Eye (tissue), 1 donor: ENCODE results near the gene STX17.

Source experiments
- DNase-seq: peaks from one replicate; pipeline ENCODE4 v3.0.0-alpha.2; 2015

STX17 gene

GRCh38 chr9:99911600-99911999 is 5.1 kb downstream of the STX17 start:
- no peak for DNase-seq

GRCh38 chr9:99916650-99917049 is 10.2 kb downstream of the STX17 start:
- no peak for DNase-seq

- no peak for DNase-seq
Observed at GRCh38 chr9:99918134-99918533, 11.7 kb downstream of the STX17 start.

DNA sequence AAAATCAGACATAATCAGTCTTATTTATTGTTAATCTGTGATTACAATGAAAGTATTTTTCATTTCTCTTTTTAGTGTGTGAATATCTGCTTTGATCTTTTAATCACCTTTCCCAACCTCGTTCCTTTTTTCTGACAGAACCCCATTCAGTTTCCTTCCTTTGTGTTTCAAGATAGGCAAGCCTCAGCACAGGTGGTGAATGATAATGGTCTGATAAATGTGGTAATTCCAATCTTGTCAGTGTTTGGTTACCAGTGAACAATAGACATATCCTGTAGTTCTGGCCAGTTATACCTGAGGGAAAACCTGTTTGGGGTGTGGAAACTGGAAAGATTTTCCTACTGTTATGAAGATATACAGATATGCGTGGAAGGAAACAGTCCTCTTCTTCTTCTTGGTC is 13.5 kb downstream of the STX17 start:
- DNase-seq: no peak

DNA sequence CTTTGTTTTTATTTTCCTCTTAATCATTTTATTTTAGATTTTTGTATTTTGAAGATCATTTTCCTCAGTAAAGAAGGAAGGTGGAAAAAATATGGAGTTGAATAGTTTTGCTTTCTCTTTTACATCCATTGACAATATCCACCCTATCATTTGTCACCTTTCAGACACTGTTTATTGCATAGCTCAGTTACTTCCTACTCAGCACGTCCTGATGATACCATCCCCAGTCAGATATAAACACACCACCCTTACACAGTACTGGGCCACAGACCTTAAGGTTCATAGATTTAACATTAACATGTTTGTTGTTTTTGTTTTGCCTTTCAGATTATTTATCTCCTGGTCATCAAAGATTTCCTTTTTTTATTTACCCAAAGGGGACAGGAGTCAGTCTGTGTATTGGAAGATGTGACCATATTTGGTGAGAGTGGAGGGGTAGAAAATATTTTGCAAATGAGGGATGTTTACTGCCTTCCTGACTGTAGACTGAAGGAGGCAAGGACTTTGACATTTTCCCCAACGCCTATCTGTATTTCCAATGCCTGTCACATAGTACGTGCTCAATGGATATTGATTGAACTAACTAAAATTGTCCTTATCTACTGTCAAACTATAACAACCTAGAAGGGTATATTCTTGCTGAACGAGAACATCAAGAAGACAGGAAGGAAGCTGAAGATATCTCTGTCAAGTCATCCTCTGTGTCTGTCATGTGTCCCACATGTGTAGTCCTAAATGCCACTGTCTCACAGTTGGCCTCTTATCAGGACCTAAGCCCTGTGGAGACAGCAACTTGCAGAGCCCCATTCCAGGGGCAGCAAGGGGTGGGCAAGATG is 15.6 kb downstream of the STX17 start:
- no peak for DNase-seq

DNA sequence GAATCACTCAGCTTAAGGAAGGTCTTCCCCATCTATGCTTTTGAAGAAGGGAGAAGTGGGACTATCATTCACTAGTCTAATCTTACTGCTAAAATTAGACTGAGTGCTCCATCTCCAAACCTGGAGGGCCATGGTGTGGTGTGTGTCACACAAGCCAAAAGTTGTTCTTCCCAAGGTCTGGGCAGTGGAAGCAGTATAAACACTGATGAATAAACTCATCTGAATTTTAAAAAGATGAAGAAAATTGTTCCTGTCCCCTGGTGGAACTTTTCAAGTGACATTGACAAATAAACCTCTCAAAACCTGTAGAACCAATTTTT is 16.2 kb downstream of the STX17 start:
- no peak for DNase-seq

- DNase-seq: no peak
Observed at GRCh38 chr9:99925541-99925940, 19.1 kb downstream of the STX17 start.

DNA sequence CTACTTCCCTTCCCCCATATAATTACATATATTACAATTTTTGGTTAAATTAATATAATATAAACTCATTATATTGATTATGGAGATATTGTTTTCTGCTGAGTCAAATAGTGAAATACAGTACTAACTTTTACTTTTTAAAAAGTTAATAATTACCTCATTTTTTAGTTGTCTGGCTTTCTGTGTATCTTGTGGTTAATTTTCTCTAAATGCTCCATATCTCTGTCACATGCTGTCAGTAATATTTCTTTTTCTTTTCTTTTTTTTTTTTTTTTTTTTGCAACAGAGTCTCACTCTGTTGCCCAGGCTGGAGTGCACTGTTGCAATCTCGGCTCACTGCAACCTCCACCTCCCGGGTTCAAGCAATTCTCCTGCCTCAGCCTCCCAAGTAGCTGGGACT is 23.2 kb downstream of the STX17 start:
- no peak for DNase-seq

- DNase-seq: no peak
Observed at GRCh38 chr9:99931155-99931840, 24.8 kb downstream of the STX17 start.

- DNase-seq: no peak
Observed at GRCh38 chr9:99936947-99937587, 30.6 kb downstream of the STX17 start.

DNA sequence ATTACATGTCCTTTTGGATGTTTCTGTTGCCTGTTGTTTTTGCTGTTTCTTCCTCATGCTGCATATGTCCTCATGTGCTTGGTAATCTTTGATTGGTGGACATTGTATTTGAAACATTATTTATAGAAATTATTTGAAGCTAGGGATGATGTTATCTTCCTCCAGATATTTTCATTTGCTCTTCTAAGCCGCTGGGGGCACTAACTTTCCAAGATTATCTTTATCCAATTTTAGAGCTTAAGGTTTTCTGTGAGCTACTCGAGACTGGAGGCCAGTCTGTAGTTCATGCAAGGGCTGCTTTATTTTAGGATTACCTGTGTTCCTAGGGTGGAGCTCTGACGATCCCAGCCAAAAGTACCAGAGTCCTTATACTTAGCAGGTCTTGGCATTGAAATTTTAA is 40.9 kb downstream of the STX17 start:
- no peak for DNase-seq

- no peak for DNase-seq
Observed at GRCh38 chr9:99948482-99948881, 42.0 kb downstream of the STX17 start.

GRCh38 chr9:99948896-99949295 is 42.4 kb downstream of the STX17 start:
- no peak for DNase-seq

GRCh38 chr9:99953861-99954507 is 47.5 kb downstream of the STX17 start:
- no peak for DNase-seq

- no peak for DNase-seq
Observed at GRCh38 chr9:99954819-99955218, 48.4 kb downstream of the STX17 start.

- no peak for DNase-seq
Observed at GRCh38 chr9:99955606-99956005, 49.2 kb downstream of the STX17 start.

GRCh38 chr9:99962680-99963261 is 56.3 kb downstream of the STX17 start:
- DNase-seq: no peak

DNA sequence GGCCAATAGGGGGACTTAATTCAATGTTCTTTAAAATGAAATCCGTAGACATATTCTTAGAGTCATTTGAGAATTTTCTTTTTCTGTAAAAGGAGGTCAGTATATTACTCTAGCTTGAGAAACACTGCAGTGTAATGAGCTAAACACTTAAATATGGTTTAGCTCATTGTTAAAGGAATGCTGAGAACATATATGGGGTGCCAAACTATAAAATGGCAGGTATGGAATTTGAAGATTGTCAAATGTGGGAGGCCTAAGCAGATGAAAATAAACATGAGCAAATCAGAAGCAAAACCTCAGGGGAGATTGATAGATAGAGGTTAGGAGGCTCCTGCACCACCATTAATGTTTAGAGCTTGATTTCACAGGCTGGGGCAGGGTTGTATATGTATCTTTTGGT is 57.9 kb downstream of the STX17 start:
- no peak for DNase-seq

- no peak for DNase-seq
Observed at GRCh38 chr9:99966001-99966400, 59.5 kb downstream of the STX17 start.

DNA sequence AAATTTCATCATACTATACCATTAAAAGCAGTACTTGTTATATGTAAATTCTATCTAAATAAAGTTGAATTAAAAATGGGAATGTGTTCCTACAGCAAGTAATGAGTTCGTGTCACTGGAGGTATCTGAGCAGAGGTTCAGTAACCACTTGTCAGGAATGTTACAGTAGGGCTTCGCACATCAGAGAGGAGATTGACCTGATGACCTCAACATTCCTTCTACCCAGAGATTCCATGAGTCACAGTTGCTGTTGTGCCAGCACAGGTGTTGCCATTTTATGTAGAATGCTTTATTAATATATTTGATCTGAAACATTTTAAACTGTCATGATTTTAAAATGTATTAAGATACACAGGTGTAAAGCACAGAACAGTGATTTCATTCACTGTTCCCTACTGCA is 60.3 kb downstream of the STX17 start:
- peak; percentile 33 for DNase-seq

GRCh38 chr9:99967457-99967856 is 61.0 kb downstream of the STX17 start:
- DNase-seq: no peak

DNA sequence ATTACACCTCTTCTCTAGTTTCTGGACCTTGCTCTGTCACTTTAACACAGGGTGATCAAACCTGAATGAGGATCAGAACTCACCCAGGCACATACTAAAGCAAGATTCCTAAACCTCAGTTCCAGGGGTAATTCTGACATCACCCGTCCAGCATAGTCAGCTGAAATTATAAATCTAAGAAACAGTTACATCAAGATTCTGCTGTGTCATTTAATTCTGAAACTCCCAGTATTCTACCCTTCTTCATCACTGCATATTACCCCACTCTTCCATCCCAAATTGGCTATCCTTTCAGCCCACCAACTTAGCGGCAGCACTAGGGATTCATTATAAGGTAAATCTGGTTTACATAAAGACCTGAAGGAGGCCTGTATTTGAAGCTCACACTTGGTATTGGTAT is 64.0 kb downstream of the STX17 start:
- DNase-seq: no peak

DNA sequence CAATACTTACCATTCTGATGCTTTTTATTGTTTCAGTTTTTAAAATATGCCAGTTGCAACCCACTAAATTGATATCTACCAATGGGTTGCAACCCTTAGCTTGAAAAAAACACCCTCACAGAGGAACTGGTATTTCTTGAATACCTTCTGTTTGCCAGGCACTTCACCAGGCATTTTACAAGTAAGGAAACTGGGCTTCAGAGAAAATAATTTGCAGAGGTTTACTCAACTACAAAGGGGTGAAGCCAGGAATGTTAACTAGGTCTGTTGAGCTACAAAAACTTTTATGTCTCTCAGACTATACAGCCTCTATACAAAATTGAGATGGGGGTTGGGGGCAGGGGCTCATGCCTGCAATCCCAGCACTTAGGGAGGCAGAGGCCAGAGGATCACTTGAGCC is 65.0 kb downstream of the STX17 start:
- DNase-seq: no peak
